Erythroblast (primary cell): Measurements from ENCODE around the gene ARFGAP3.

Experiments
- GATA1 ChIP-seq: IDR thresholded peaks from 2 replicates; pipeline ENCODE4 v1.6.1; 2011; ENCODE audit warnings: low read depth, mild to moderate bottlenecking, control low read depth, low read length, moderate library complexity
- POLR2A ChIP-seq: IDR thresholded peaks from 2 replicates; pipeline ENCODE4 v1.6.1; 2011; ENCODE audit warnings: mild to moderate bottlenecking, low read length

DNA sequence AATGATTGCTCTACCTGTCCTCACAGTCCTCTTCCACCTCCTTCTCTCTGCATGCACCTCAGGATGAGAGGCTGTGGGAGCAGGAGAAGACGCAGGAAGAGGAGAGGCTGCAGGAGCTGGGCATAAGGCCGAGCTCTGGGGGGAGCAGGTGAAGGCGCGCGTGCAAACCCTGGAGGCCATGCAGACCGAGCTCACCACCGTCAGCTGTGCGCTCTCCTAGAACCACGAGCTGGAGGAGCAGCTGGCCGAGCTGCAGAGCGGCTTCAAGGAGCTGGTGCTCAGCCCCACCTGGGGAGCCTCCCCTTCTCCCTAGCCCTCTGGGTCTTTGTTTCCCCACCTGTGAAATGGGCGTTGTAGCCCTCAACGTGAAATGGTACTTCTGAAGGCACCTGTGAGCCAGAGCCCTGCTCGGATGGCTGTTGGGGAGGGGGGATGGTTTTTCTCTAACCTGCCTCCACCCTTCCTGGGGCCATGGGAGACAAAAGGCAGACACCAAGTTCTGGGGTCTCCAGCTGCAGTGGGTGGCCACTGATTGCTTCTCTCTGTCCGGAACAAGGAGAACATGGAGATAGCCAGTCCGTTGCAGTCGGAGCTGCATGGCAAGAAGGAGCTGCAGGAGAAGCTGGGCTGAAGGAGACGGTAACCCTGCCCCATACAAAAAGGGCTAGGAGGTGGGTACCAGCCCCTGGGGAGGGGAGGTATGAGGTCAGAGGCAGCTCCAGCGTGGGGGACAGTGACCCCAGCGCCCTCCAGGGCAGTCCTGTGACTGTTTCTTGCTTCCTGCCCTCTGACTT is 71.2 kb downstream of the ARFGAP3 start:
- TF ChIP-seq GATA1 (no peak), POLR2A (no peak)
